Panc1 (cell line): ENCODE data around the gene PHYH.

Source experiments
- CTCF ChIP-seq: fragments of 450-650 bp; IDR thresholded peaks from 2 replicates; pipeline ENCODE4 v1.5.1; 2017; ENCODE audit warnings: mild to moderate bottlenecking
- SIN3A ChIP-seq: IDR thresholded peaks from 2 replicates; pipeline ENCODE4 v1.6.1; 2012; ENCODE audit warnings: low read depth, mild to moderate bottlenecking, low read length, moderate library complexity, borderline replicate concordance; ENCODE audit not compliant: insufficient read depth

GRCh38 chr10:13316635-13317311, 16.9 kb upstream of the PHYH start:
- no peak for TF ChIP-seq CTCF
- no peak for TF ChIP-seq SIN3A
